Mesothelial cell of epicardium (in vitro differentiated cells): ENCODE results near the gene TSPEAR. TPM values are rescaled to one million over a fixed set of nuclear protein-coding genes. Genes with fewer than 3 reads are reported as not detected.

Source experiments
- DNase-seq, 2 experiments: peaks; one replicate each; pipeline ENCODE4 v3.0.0; 2021; ENCODE audit warnings: low spot score in 2 of 2; ENCODE audit not compliant: unreplicated experiment in 2 of 2
- H3K27ac Mint-ChIP-seq: 2 replicates; pipeline ENCODE4 v1.8.0; 2021; ENCODE audit warnings: mixed read lengths
- H3K27me3 Mint-ChIP-seq: 2 replicates; pipeline ENCODE4 v1.8.0; 2021; ENCODE audit warnings: low read depth, mixed read lengths
- H3K36me3 Mint-ChIP-seq: 2 replicates; pipeline ENCODE4 v1.8.0; 2021; ENCODE audit warnings: mixed read lengths
- H3K4me1 Mint-ChIP-seq: 2 replicates; pipeline ENCODE4 v1.8.0; 2021; ENCODE audit warnings: mixed read lengths
- H3K4me3 Mint-ChIP-seq: 2 replicates; pipeline ENCODE4 v1.8.0; 2021; ENCODE audit warnings: mild to moderate bottlenecking, moderate library complexity, mixed read lengths
- H3K9me3 Mint-ChIP-seq: 2 replicates; pipeline ENCODE4 v1.8.0; 2021; ENCODE audit warnings: mixed read lengths
- total RNA-seq: library from RNA; stranded (reverse); gene quantifications from 3 replicates; pipeline ENCODE4 v1.2.1, GENCODE V29; 2021
- TF ChIP-seq, protein P1 (sequence below): fragments of 200-600 bp; sonication (generic); IDR thresholded peaks from one replicate; pipeline ENCODE4 v1.5.0; 2021; ENCODE audit warnings: antibody characterized with exemption; ENCODE audit not compliant: unreplicated experiment

TSPEAR gene
- total RNA-seq, 1 donor from 2014 or later: 0.11 TPM

DNA sequence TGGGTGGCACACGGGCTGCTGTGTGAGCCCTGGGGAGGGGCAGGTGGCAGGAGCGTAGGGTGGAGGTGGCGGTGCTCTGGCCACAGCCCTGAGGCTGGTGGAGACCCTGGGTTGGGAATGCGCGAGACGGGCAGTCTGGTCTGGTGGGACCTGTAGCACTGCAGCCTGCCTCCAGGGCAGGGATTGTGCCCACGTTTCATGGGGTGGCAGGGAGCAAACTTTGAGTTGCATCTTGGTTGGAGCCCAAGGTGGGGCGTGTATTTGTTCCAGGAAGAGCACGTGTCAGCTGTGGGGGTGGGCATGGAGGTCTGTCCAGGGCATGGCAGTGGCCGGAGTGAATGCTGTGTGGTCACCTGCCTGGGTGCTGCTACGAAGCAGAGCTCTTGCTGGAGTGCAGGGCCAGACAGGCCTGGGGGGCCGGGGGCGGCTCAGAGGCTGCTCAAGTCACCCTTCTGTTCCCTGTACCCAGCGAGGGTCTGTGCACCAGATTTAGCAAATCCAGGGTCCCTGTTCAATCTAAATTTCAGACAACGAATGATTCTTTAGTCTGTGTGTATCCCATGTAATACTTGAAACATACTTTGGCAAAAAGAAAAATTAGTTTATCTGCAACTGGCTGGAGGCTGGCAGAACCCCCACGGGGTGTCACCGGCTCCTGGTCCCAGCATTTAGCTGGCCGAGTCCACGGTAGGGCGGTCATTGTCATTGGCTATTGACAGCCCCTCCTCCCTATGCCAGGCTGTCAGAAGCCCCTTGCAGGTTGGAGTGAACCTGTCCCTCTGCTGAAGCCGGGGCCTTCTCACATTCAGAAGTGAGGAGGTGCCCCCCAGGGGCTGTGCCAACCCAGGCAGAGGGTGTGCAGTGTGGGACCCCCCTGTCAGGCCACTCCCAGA is 198.6 kb downstream of the TSPEAR start:
- Mint-ChIP-seq H3K4me3 (no peak overlapping the region), H3K27me3 (no peaks in the 10 kb centered on the region), H3K27ac (no peak overlapping the region), H3K9me3 (no peaks in the 10 kb centered on the region), H3K4me1 (no peaks in the 10 kb centered on the region), H3K36me3 (peaks cover 5% of the 10 kb centered on the region)
- TF ChIP-seq, protein P1, sequence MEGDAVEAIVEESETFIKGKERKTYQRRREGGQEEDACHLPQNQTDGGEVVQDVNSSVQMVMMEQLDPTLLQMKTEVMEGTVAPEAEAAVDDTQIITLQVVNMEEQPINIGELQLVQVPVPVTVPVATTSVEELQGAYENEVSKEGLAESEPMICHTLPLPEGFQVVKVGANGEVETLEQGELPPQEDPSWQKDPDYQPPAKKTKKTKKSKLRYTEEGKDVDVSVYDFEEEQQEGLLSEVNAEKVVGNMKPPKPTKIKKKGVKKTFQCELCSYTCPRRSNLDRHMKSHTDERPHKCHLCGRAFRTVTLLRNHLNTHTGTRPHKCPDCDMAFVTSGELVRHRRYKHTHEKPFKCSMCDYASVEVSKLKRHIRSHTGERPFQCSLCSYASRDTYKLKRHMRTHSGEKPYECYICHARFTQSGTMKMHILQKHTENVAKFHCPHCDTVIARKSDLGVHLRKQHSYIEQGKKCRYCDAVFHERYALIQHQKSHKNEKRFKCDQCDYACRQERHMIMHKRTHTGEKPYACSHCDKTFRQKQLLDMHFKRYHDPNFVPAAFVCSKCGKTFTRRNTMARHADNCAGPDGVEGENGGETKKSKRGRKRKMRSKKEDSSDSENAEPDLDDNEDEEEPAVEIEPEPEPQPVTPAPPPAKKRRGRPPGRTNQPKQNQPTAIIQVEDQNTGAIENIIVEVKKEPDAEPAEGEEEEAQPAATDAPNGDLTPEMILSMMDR: no peak
- DNase-seq: no peak

DNA sequence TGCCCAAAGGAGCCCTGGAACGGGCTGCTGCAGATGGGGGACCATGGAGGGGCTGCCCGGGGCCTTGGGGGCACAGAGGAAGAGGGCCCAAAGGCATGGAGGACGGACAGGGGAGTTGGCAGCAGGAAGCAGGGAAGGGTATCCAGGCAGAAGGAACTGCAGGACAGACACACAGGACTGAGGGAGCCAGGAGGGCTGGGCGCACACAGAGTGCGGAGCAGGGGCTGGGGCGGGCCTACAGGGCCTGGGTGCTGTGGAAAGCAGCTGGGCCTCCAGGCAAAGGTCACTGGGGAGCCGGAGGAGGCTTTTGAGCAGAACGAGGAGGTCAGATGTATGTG is 199.5 kb downstream of the TSPEAR start:
- no peaks in the 10 kb centered on the region for H3K4me1 Mint-ChIP-seq
- DNase-seq: no peak
- H3K27ac Mint-ChIP-seq: no peak overlapping the region

DNA sequence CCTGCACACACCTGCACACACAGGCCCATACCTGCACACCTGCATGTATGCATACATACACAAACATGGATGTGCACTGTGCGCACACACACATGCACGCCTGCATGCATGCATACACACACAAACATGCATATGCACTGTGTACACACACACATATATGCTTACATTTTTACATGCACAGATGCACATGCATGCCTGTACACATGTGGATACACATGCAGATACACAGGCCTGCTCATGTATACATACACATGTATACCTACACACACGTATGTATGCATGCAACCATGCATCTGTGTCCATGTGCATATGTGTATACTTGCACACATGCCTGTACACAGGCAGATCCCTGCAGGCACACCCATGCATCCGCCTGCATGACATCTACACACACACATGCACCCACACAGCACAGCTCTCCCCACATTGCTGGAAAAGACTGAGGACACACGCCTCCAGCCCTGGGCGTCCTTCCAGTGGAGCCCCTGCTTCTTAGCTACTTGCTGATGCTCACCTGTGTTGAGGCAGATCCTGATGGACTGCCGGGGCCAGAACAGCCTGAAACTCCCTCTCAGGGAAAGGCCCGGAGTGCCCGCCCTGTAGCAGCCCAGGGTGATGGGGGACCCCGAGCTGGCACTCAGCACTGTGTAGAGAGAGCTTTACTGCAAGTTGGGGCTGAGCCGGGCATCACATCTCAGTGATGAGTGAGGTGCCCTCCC is 200.0 kb downstream of the TSPEAR start:
- H3K9me3 Mint-ChIP-seq: no peaks in the 10 kb centered on the region

More for the DNA sequence above, 199.5 kb downstream of the TSPEAR start:
- H3K27me3 Mint-ChIP-seq: no peaks in the 10 kb centered on the region
- H3K36me3 Mint-ChIP-seq: peaks cover 4% of the 10 kb centered on the region
- H3K9me3 Mint-ChIP-seq: no peaks in the 10 kb centered on the region
- H3K4me3 Mint-ChIP-seq: no peak overlapping the region
- TF ChIP-seq, protein P1: no peak

DNA sequence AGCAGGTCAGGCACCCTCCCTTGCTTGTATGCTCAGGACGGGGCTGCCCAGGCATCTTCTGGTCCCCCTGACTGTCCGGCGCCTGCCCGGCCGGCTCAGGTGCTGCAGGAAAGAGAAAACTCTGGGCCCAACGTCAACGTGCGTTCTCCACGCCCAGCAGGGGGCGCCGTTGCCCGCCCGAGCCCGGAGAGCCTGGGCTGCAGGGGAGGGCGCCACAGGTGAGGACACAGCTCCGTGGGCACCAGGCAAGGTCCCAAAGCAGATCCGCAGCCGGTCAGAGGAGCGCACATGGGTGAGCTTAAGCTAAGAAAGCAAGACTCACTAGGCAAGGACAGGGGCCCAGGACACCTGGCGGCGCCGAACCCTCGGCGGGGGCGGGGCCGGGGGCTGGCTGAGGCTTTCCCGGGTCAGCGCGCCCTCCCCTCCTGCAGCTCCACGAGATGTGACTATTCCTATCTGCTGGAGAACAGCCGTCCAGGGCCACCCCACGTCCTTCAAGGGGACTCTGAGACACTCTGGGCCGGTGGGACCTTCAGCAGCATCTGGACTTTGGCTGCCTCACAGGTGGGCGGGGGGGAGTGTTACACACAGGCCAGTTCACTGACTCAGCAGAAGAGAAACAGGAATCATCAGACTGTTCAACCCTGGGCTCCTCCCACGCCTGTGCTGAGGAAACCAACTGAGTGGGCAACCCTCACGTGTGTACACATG is 200.7 kb downstream of the TSPEAR start:
- H3K4me3 Mint-ChIP-seq: no peak overlapping the region
- H3K27me3 Mint-ChIP-seq: no peaks in the 10 kb centered on the region
- TF ChIP-seq, protein P1: peak; percentile 93
- H3K36me3 Mint-ChIP-seq: peaks cover 4% of the 10 kb centered on the region
- no peak overlapping the region for H3K27ac Mint-ChIP-seq
- H3K9me3 Mint-ChIP-seq: no peaks in the 10 kb centered on the region
- peak; percentile 70 to 85 for DNase-seq
- no peaks in the 10 kb centered on the region for H3K4me1 Mint-ChIP-seq

More for the DNA sequence above, 200.0 kb downstream of the TSPEAR start:
- Mint-ChIP-seq H3K4me3 (no peak overlapping the region), H3K36me3 (peaks cover 4% of the 10 kb centered on the region), H3K27ac (no peak overlapping the region), H3K27me3 (no peaks in the 10 kb centered on the region), H3K4me1 (no peaks in the 10 kb centered on the region)
- DNase-seq: no peak
- TF ChIP-seq, protein P1: no peak

DNA sequence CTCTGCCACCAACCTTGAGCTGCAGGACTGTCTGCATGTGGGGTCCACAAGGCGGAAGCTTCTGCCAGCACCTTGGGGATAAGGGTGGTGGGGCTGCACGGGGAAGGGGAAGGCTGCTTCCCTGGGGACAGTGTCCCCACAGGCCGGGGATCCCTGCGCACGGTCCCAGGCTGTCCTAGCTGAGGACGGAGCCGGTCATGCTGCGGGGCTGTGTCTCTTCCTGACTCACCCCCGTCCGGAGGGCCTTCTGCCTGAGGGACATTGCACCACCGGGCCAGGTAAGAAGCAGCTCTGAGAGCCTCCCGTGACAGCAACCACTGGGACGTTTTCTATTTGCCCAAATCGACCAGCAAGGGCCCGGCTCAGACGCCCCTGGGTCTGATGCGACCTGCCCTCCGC is 201.3 kb downstream of the TSPEAR start:
- TF ChIP-seq, protein P1: no peak
- peaks cover 4% of the 10 kb centered on the region for H3K36me3 Mint-ChIP-seq
- H3K27ac Mint-ChIP-seq: no peak overlapping the region
- no peak overlapping the region for H3K4me3 Mint-ChIP-seq
- H3K4me1 Mint-ChIP-seq: no peaks in the 10 kb centered on the region
- DNase-seq: no peak
- no peaks in the 10 kb centered on the region for H3K9me3 Mint-ChIP-seq
- no peaks in the 10 kb centered on the region for H3K27me3 Mint-ChIP-seq
